Muscle layer of duodenum (tissue), 2 donors: ENCODE results near the gene EPB41L1.

Experiments used
- H3K27ac ChIP-seq: one replicate; pipeline ENCODE4 v1.7.0; 2013; ENCODE audit warnings: mild to moderate bottlenecking, low read length
- H3K27me3 ChIP-seq: one replicate; pipeline ENCODE4 v1.7.0; 2013; ENCODE audit warnings: low read depth, mild to moderate bottlenecking, control low read depth, low read length
- H3K36me3 ChIP-seq, 2 donors: one replicate each; pipeline ENCODE4 v1.7.0; 2013; ENCODE audit warnings: low read length in 2 of 2, control low read depth in 1 of 2, mild to moderate bottlenecking in 1 of 2; ENCODE audit not compliant: insufficient read depth in 2 of 2, control insufficient read depth in 1 of 2
- H3K4me1 ChIP-seq, 2 donors: one replicate each; pipeline ENCODE4 v1.7.0; 2013; ENCODE audit warnings: low read length in 2 of 2, mild to moderate bottlenecking in 2 of 2, control low read depth in 1 of 2, moderate library complexity in 1 of 2; ENCODE audit not compliant: insufficient read depth in 2 of 2, control insufficient read depth in 1 of 2
- H3K4me3 ChIP-seq, 2 donors: one replicate each; pipeline ENCODE4 v1.7.0; 2013; ENCODE audit warnings: low read length in 2 of 2, low read depth in 1 of 2, mild to moderate bottlenecking in 1 of 2
- H3K9me3 ChIP-seq, 2 donors: one replicate each; pipeline ENCODE4 v1.7.0; 2013; ENCODE audit warnings: low read length in 2 of 2, control low read depth in 1 of 2, mild to moderate bottlenecking in 1 of 2; ENCODE audit not compliant: control insufficient read depth in 1 of 2
- donor health status: healthy.

EPB41L1 gene

DNA sequence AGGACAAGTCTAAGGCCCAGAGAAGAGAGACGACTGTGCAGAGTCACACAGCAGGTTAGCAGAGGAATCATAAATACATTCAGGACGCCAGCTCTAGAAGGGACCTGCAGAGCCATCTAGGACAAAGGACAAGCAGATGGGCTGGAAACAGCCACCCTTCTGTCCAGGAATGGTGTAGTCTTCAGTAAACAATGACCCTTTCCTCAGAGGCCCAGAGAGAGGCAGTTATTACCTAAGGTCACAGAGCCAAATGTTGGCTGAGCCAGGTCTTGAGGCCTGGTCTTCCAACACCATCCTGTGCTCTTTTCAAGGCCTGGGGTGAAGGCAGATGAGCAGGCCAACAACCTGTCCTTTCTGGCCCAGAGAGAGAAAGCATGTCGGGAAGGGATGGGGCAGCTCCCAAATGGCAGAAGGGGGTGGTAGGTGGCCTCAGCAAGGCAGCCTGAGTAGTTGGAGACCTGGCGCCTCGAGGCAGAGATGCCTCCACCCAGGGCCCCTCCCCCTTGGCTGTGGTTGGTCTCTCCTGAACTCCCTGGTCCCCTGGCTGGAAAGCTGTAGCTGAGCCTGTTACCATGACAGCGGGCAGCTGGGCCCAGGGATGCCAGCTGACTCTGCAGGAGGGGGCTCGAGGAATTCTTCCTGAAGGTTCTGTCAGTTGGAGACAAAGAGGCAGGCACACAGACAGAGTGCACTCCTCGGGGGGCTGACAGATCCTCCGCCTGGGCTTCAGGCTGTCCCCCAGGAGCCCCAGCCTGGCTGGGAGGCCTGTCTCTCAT, 24.8 kb downstream of the EPB41L1 start:
- no peaks in the 10 kb centered on the region for H3K4me1 ChIP-seq
- peaks cover 2 to 31% of the 10 kb centered on the region in 2 donors for H3K36me3 ChIP-seq
- H3K4me3 ChIP-seq = no peak overlapping the region
- H3K27ac ChIP-seq = no peak overlapping the region
- no peaks in the 10 kb centered on the region for H3K9me3 ChIP-seq
- H3K27me3 ChIP-seq = no peaks in the 10 kb centered on the region

DNA sequence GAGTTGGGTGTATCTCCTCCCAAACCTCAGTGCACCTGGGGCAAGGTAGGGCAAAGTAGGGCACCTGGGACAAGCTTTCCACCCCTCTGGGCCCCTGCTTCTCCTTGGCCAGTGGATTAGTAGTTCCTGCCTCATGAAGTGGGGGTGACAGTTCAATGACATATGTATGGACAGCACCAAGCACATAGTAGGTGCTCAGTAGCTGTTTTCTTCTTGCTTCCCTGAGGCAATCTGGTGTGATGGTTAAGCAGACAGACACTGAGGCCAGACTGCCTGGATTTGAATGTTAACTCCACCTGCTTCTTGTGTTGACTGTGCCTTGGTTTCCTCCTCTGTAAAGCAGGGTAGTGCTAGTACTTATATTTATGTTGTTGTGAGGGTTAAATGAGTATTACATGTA, 25.8 kb downstream of the EPB41L1 start:
- Histone ChIP-seq H3K27me3 (no peaks in the 10 kb centered on the region), H3K4me1 (no peaks in the 10 kb centered on the region), H3K27ac (no peak overlapping the region), H3K9me3 (no peaks in the 10 kb centered on the region), H3K4me3 (no peak overlapping the region), H3K36me3 (peaks cover 0 to 38% of the 10 kb centered on the region in 2 donors)

DNA sequence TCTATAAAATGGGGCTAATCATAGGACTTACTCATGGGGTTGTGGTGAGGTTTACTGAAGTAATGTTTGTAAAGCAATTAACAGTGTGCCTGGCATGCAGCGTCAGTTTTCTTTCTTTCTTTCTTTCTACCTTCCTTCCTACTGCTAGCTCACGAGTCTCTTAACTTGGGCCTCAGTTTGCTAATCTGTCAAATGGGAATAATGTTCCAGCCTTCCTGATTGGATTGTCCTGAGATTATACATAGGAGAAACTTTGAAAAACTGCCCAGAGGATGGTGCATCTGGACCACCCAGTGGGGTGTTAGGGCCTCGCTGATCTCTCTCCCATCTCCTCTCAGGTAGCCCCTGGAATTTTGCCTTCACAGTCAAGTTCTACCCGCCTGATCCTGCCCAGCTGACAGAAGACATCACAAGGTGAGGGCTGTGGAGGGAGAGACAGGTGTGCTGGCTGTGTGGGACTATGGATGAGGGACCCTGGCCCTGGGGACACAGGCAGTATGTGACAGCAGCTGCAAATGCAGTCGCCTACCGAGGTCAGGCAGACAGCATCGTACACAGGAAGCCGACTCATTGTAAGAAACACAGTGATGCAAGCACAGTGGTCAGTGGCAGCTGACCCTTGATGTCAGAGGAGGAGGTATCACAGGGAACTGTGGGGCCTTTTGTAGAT, 27.5 kb downstream of the EPB41L1 start:
- Histone ChIP-seq H3K27ac (no peak overlapping the region), H3K27me3 (no peaks in the 10 kb centered on the region), H3K4me3 (no peak overlapping the region), H3K4me1 (no peaks in the 10 kb centered on the region), H3K9me3 (no peaks in the 10 kb centered on the region), H3K36me3 (peaks cover 0 to 30% of the 10 kb centered on the region in 2 donors)

DNA sequence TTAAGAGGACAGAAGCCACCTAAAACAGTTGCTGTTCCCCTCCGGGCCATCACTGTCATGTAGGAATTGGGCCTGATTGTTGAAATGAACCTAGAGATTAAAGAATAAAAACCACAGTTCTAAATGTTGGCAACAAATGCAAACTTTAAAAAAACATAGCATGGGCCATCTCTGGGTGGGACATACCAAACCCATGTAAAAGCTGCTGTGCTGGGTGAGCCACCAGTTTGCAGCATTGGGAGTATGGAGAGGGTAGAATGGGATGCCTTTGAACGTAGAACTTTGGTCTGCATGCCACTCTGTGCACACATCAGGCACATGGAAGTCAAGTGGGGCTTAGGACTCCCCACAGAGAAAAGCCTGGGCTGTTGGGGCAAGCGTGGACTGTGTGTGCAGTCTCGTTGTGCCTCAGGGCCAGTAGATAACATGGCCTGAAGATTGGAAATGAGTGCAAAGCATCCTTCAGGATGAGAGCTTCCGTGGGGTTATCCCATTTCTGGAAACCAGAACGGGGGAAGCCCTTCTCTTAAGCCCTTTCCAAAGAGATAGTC, 28.1 kb downstream of the EPB41L1 start:
- no peak overlapping the region for H3K27ac ChIP-seq
- no peaks in the 10 kb centered on the region for H3K27me3 ChIP-seq
- H3K4me1 ChIP-seq = no peaks in the 10 kb centered on the region
- no peak overlapping the region for H3K4me3 ChIP-seq
- no peaks in the 10 kb centered on the region for H3K9me3 ChIP-seq
- H3K36me3 ChIP-seq = peaks cover 0 to 30% of the 10 kb centered on the region in 2 donors

DNA sequence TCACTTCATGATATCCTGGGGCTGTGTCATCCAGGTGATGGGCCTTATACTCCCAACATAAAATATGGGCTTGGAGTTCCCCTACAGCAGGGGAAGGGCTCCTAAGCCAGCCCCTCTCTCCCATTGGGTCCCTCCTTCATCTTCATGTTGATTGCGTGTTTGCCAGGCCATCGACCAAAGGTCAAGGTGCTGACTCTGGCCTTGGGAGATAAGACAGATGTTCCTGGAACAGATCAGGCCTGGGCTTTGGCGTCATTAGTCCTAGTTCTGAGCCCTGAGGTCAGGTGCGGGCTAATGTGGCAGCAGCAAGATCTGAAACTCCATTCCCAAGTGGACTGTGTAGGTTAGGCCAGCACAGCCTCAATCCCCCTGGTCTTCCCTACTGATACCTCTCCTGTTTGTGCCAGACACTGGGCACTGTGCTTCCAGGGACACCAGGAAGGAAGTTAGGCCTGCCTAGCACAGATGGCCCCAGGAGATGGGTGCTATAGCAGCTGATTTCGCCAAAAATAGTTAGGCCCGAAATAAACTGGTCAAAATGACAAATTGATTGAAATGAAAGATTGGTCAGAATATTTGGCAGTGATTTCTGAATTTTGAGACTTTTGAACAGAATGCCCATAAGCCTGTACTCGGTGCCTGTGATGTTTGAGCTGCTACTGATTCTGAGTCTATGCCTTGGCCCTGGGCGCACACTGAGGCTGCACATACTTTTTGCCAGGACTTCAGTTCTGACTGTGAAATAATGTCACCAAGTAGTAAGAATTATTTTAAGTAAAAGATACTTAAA, 28.8 kb downstream of the EPB41L1 start:
- H3K9me3 ChIP-seq = no peaks in the 10 kb centered on the region
- H3K27me3 ChIP-seq = no peaks in the 10 kb centered on the region
- H3K36me3 ChIP-seq = peaks cover 0 to 30% of the 10 kb centered on the region in 2 donors
- H3K4me3 ChIP-seq = no peak overlapping the region
- H3K4me1 ChIP-seq = no peaks in the 10 kb centered on the region
- no peak overlapping the region for H3K27ac ChIP-seq

DNA sequence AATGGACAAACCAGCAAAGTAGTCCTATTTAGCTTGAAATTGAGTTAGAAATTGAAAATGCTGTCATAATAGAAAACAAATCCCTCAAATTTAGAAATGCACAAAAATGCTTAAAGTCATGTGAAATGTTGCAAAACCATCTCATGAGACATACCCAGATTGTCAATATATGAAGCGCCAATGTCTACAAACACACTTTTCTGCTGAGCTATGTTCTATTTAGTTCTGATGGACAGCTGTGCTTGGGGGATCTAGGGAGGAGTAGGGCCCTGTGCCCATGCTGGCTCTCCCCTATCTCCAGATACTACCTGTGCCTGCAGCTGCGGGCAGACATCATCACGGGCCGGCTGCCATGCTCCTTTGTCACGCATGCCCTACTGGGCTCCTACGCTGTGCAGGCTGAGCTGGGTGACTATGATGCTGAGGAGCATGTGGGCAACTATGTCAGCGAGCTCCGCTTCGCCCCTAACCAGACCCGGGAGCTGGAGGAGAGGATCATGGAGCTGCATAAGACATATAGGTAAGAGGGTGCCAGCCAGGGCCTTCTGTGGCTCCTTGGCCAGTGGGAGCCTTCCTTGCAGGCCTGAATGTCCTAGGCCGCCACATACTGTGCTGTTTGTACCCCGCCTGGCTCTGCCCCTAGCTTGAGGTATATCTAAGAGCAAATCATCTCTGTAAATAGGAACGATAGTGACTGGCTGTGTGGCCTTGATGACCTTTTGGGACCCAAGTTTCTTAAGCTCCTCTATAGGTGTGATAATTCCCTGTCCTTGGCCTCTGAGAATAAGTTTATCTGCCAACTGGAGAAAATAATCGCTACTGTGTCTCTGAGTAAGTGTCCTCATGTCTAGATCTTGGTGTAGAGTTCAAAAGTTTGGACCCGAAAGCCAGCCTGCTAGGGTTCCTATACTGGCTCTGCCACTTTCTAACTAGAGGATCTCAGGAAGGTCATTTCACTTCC, 30.6 kb downstream of the EPB41L1 start:
- H3K4me1 ChIP-seq = no peaks in the 10 kb centered on the region
- no peak overlapping the region for H3K4me3 ChIP-seq
- H3K27ac ChIP-seq = no peak overlapping the region
- H3K27me3 ChIP-seq = no peaks in the 10 kb centered on the region
- H3K36me3 ChIP-seq = peaks cover 8 to 40% of the 10 kb centered on the region in 2 donors
- no peaks in the 10 kb centered on the region for H3K9me3 ChIP-seq

DNA sequence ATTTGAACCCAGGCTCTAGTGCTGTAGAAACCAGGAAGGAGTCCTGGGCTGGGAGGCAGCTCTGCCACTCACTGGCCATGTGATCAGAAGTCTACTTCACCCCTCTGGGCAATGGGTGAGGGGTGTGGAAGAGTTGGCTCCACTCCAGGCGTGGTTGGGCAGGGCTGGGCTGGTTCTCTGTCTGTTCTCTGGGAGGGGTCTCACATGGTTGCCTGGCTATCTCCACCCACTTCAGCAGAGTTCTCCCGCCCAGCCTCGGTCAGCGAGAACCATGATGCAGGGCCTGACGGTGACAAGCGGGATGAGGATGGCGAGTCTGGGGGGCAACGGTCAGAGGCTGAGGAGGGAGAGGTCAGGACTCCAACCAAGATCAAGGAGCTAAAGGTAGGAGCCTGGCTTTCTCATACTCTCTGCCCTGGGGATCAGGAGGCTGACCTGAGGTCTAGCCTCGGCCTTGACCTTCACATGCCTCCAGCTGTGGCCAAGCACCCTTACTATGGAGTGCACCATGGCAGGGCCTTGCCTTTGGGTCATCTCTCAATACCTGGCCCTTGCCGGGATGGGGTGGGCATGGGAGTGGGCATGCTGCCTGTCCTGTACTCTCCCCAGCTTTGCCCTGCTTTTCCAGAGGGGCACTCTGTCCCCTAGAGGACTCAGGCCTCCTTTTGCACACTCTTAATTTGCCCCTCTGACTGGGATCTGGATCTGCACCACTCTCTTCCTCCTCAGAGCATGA, 39.6 kb downstream of the EPB41L1 start:
- no peak overlapping the region for H3K4me3 ChIP-seq
- H3K27ac ChIP-seq = no peak overlapping the region
- H3K36me3 ChIP-seq = peaks cover 20 to 64% of the 10 kb centered on the region in 2 donors
- H3K4me1 ChIP-seq = no peaks in the 10 kb centered on the region
- H3K9me3 ChIP-seq = no peaks in the 10 kb centered on the region
- no peaks in the 10 kb centered on the region for H3K27me3 ChIP-seq

DNA sequence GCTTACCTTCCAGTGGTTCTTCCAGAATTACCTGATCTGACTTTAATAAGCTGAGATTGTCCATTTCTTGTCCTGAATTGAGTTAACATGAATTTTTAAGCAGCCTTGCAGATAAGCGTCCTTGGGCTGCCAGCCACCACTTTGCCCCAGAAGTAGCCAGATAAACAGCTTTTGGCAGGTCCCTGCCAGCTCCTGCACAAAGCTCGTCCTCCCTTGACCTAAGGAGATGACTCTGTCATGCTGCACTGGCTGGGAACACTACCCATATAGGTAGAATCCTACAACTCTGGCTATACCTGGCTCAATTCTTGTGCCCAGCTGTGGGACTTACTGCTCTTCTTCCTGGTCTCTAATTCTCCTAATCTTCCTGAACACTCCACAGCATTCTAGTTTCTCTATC, 42.1 kb downstream of the EPB41L1 start:
- Histone ChIP-seq H3K9me3 (no peaks in the 10 kb centered on the region), H3K4me3 (no peak overlapping the region), H3K4me1 (no peaks in the 10 kb centered on the region), H3K27ac (no peak overlapping the region), H3K27me3 (no peaks in the 10 kb centered on the region), H3K36me3 (peaks cover 20 to 50% of the 10 kb centered on the region in 2 donors)

DNA sequence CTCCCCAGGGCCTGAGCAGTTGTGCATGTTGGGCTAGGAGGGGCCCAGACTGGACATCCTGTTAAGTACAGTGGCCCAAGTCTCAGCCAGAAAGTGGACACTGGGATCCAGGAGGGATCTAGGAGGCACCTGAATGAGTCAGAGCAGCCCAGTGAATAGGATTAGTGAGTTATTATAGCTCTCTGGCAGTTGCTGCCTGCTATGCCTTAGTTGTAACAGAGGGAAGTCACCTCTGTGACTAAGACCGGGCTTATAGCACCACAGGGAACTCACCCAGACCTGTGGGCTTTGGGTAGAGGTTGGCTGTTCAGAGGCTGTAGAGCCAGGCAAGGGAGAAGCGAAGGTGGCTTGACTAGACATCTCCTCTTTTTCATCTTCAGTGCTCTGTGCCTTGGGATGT, 42.7 kb downstream of the EPB41L1 start:
- Histone ChIP-seq H3K27me3 (no peaks in the 10 kb centered on the region), H3K4me3 (no peak overlapping the region), H3K4me1 (no peaks in the 10 kb centered on the region), H3K36me3 (peaks cover 20 to 54% of the 10 kb centered on the region in 2 donors), H3K27ac (no peak overlapping the region), H3K9me3 (no peaks in the 10 kb centered on the region)
